ENCODE data around the gene IGFLR1. TPM values are rescaled to one million over a fixed set of nuclear protein-coding genes. Genes with fewer than 3 reads are reported as not detected.

Gene IGFLR1
- total RNA-seq, 5 donors from 2014 or later (not counting 1 experiment from before 2014, with no cell fraction given): 54.7 to 123 (median 98.1) TPM

DNA sequence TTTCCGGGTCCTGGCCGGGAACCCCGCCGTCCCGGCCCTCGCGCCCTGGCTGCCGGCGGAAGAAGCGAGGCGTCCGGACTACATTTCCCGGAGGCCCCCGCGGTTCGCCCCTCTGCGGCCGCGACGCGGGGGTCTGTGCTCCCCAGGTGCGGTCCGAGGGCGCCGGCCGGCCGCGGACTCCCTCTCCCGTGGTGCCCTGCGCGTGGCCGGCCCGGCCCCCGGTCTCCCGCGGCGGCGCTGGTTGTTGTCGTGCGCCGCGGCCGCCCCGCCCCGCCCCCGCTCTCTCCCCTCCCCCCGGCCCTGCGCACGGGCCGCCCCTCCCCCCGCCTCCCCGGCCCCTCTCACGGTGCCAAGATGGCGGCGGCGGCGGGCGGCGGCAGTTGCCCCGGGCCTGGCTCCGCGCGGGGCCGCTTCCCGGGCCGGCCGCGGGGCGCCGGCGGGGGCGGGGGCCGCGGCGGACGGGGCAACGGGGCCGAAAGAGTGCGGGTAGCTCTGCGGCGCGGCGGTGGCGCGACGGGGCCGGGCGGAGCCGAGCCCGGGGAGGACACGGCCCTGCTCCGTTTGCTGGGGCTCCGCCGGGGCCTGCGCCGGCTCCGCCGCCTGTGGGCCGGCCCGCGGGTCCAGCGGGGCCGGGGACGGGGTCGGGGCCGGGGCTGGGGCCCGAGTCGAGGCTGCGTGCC is 24.4 kb downstream of the IGFLR1 start, which contains the start of gene KMT2B:
TSS of gene KMT2B (plus strand) at position 339 of the 680 bp plus-strand sequence. CDS start at position 355, 16 bp downstream.
- Histone ChIP-seq H3K4me3 (ENCODE audit: control insufficient read depth in 1 of 2, extremely low read depth in 1 of 2, low read length in 1 of 2) (peak within 1 kb of the TSS; percentile 84 to 85), H3K4me1 (ENCODE audit: control insufficient read depth in 1 of 2, extremely low read depth in 1 of 2, insufficient read depth in 2 of 2, low read length in 2 of 2) (peaks cover 15 to 65% of the 10 kb centered on the region in 2 experiments), H3K9me3 (no peaks in the 10 kb centered on the region), H3K36me3 (ENCODE audit: control insufficient read depth in 2 of 2, extremely low read depth in 1 of 2, insufficient read depth in 1 of 2, low read length in 1 of 2) (peaks cover 16 to 23% of the 10 kb centered on the region in 2 donors), H3K27ac (ENCODE audit: low read length) (peak within 1 kb of the TSS; percentile 74), H3K27me3 (replicated peaks in 1 of 2; ENCODE audit: control insufficient read depth in 2 of 2, extremely low read depth in 1 of 2, insufficient read depth in 2 of 2, low read length in 1 of 2) (no peaks in the 10 kb centered on the region)
- under 1% methylated on average over 74 of the region's 109 CpGs for WGBS (ENCODE audit: insufficient coverage)
- ChIA-PET POLR2A (no interaction called here), CTCF (no interaction called here)
- Mint-ChIP-seq H3K4me3 (peak within 1 kb of the TSS; percentile 90 to 100 (median 91)), H3K27ac (peak within 1 kb of the TSS; percentile 94), H3K4me1 (peaks cover 56 to 65% (median 61%) of the 10 kb centered on the region in 3 donors), H3K9me3 (no peaks in the 10 kb centered on the region), H3K36me3 (peaks cover 18% of the 10 kb centered on the region), H3K27me3 (no peaks in the 10 kb centered on the region)
- peak in 2 of 35 experiments; percentile 15 to 16 for DNase-seq
- peak; percentile 50 to 58 (median 54) for ATAC-seq (replicated peaks in 1 of 4)

DNA sequence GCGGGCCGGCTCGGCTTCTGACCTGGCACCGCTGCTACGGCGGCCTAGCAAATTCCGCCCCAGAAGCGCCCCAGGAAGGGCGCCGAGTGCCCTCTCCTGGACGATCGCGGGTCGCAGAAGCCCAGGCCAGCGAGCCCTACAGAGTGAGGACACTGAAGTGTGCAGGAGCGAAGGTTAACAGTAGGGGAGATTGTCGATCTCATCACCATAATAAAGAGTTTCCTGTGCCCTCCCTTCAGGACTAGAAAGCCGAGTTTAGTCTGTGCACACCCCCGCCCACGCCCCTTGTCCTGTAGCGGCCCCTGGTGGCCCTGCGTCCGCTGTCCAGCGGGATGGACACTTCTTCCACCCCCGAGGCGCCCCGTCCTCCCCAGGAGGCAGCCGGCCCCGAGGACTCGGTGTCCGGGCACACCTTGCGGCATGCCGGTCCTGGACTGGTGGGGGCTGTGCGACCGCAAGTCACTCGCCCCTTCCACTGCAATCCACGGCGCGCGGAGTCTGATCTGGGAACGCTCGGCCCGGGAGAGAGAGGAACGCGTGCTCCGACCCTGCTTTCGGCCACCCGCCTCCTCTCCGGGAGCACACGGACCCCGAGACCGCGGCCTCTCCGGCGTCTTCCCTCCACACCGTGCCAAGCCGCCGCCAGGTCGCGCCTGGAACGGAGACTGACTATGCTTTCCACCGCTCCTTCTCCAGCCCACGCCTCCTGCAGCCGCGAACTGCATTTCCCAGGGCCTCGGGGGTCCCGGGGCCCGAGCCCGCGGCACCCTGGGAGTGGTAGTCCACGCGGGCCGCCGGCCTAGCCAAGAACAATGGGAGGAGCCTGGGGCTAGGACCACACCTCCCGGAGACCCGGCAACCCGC is 25.2 kb downstream of the IGFLR1 start:
- Histone ChIP-seq H3K4me3 (ENCODE audit: control insufficient read depth in 1 of 2, extremely low read depth in 1 of 2, low read length in 1 of 2) (peak overlapping the region; percentile 84 to 85), H3K4me1 (ENCODE audit: control insufficient read depth in 1 of 2, extremely low read depth in 1 of 2, insufficient read depth in 2 of 2, low read length in 2 of 2) (peaks cover 16 to 73% of the 10 kb centered on the region in 2 experiments), H3K9me3 (no peaks in the 10 kb centered on the region), H3K27ac (ENCODE audit: low read length) (peak overlapping the region; percentile 74), H3K36me3 (ENCODE audit: control insufficient read depth in 2 of 2, extremely low read depth in 1 of 2, insufficient read depth in 1 of 2, low read length in 1 of 2) (peaks cover 11 to 15% of the 10 kb centered on the region in 2 donors), H3K27me3 (replicated peaks in 1 of 2; ENCODE audit: control insufficient read depth in 2 of 2, extremely low read depth in 1 of 2, insufficient read depth in 2 of 2, low read length in 1 of 2) (no peaks in the 10 kb centered on the region)
- WGBS (ENCODE audit: insufficient coverage): under 1% methylated on average over 65 of the region's 77 CpGs
- DNase-seq (peak; percentile 89 to 99 (median 97)), ATAC-seq (replicated peaks in 1 of 4) (peak; percentile 83 to 88 (median 86))
- Mint-ChIP-seq H3K27ac (peak overlapping the region; percentile 94), H3K36me3 (peaks cover 11% of the 10 kb centered on the region), H3K9me3 (no peaks in the 10 kb centered on the region), H3K27me3 (no peaks in the 10 kb centered on the region), H3K4me3 (peak overlapping the region; percentile 90 to 100 (median 91)), H3K4me1 (peaks cover 61 to 68% (median 67%) of the 10 kb centered on the region in 3 donors)
- ChIA-PET CTCF (no interaction called here), POLR2A (no interaction called here)

DNA sequence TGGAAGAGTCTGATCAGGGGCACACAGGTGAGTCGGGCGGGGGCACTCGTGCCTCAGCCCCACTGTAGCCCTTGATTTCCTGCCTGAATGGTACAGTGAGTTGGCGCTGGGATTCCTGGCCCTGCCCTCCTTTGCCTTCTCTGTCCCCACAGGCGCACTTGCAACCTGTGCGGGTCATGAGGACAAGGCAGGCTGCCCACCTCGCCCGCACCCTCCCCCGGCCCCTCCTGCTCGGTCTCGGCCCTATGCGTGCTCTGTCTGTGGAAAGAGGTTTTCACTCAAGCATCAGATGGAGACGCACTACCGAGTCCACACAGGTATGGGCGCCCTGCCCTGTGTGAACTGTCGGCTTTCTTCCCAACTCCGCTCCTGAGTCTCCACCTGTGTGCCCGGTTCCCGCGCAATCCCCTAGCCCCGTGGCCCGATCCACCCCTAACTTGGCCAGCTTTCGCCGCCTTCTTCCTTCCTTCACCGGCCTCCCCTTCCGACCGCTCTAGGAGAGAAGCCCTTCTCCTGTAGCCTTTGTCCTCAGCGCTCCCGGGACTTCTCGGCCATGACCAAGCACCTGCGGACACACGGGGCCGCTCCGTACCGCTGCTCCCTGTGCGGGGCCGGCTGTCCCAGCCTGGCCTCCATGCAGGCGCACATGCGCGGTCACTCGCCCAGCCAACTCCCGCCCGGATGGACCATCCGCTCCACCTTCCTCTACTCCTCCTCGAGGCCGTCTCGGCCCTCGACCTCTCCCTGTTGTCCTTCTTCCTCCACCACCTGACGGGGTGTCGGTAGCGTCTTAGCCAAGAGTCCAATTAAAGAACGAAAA is 26.1 kb downstream of the IGFLR1 start:
- Histone ChIP-seq H3K9me3 (no peaks in the 10 kb centered on the region), H3K27me3 (replicated peaks in 1 of 2; ENCODE audit: control insufficient read depth in 2 of 2, extremely low read depth in 1 of 2, insufficient read depth in 2 of 2, low read length in 1 of 2) (no peaks in the 10 kb centered on the region), H3K4me3 (ENCODE audit: control insufficient read depth in 1 of 2, extremely low read depth in 1 of 2, low read length in 1 of 2) (peak overlapping the region; percentile 84 to 85), H3K4me1 (ENCODE audit: control insufficient read depth in 1 of 2, extremely low read depth in 1 of 2, insufficient read depth in 2 of 2, low read length in 2 of 2) (peaks cover 16 to 79% of the 10 kb centered on the region in 2 experiments), H3K36me3 (ENCODE audit: control insufficient read depth in 2 of 2, extremely low read depth in 1 of 2, insufficient read depth in 1 of 2, low read length in 1 of 2) (peaks cover 4 to 9% of the 10 kb centered on the region in 2 donors), H3K27ac (ENCODE audit: low read length) (peak overlapping the region; percentile 74)
- Mint-ChIP-seq H3K9me3 (no peaks in the 10 kb centered on the region), H3K27ac (peak overlapping the region; percentile 94), H3K27me3 (no peaks in the 10 kb centered on the region), H3K4me3 (peak overlapping the region; percentile 90 to 100 (median 91)), H3K4me1 (peaks cover 65 to 70% (median 66%) of the 10 kb centered on the region in 3 donors), H3K36me3 (peaks cover 7% of the 10 kb centered on the region)
- ATAC-seq (replicated peaks in 1 of 4) (no peak), DNase-seq (peak in 2 of 35 experiments; percentile 20 to 50)
- WGBS (ENCODE audit: insufficient coverage): 4% methylated on average over 49 of the region's 52 CpGs
- CTCF ChIA-PET: interaction anchor here in 1 of 2 donors (0.7 kb wide), 1 partner anchor 22 kb away, joined by 3 read pairs; no protein-coding TSS in a partner anchor
- POLR2A ChIA-PET: no interaction called here

DNA sequence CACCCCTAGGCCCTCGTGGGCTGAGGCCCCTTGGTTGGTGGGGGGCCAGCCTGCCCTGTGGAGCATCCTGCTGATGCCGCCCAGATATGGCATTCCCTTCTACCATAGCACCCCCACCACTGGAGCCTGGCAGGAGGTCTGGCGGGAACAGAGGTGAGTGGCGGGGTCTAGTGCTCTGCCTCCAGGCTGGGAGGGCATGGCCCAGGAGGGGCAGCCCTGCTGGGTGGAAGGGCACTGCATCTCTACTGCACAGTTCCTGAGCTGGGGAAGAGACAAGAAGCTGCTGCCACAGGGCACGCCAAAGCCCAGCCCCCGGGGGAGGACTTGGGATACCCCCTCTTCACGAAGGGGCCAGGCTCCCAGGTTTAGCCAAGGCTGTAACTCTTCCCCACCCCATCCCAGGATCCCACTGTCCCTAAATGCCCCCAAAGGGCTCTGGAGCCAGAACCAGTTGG is 26.9 kb downstream of the IGFLR1 start:
- Mint-ChIP-seq H3K4me3 (peak overlapping the region in 1 of 3 donors; percentile 100), H3K36me3 (peaks cover 7% of the 10 kb centered on the region), H3K4me1 (peaks cover 68 to 76% (median 72%) of the 10 kb centered on the region in 3 donors), H3K9me3 (no peaks in the 10 kb centered on the region), H3K27me3 (no peaks in the 10 kb centered on the region), H3K27ac (peak overlapping the region in 1 of 2 donors; percentile 94)
- H3K36me3 ChIP-seq (ENCODE audit: control insufficient read depth in 2 of 2, extremely low read depth in 1 of 2, insufficient read depth in 1 of 2, low read length in 1 of 2): peaks cover 0 to 4% of the 10 kb centered on the region in 2 donors
- no peaks in the 10 kb centered on the region for H3K27me3 ChIP-seq (replicated peaks in 1 of 2; ENCODE audit: control insufficient read depth in 2 of 2, extremely low read depth in 1 of 2, insufficient read depth in 2 of 2, low read length in 1 of 2)
- H3K27ac ChIP-seq (ENCODE audit: low read length): peak overlapping the region; percentile 74
- H3K9me3 ChIP-seq: no peaks in the 10 kb centered on the region
- DNase-seq (no peak), ATAC-seq (replicated peaks in 1 of 4) (no peak)
- POLR2A ChIA-PET: no interaction called here
- CTCF ChIA-PET: interaction anchor here in 1 of 2 donors (0.7 kb wide), 1 partner anchor 21 kb away, joined by 3 read pairs; no protein-coding TSS in a partner anchor
- WGBS (ENCODE audit: insufficient coverage): 76% methylated on average over 3 of the region's 7 CpGs
- H3K4me1 ChIP-seq (ENCODE audit: control insufficient read depth in 1 of 2, extremely low read depth in 1 of 2, insufficient read depth in 2 of 2, low read length in 2 of 2): peaks cover 16 to 88% of the 10 kb centered on the region in 2 experiments
- no peak overlapping the region for H3K4me3 ChIP-seq (ENCODE audit: control insufficient read depth in 1 of 2, extremely low read depth in 1 of 2, low read length in 1 of 2)

DNA sequence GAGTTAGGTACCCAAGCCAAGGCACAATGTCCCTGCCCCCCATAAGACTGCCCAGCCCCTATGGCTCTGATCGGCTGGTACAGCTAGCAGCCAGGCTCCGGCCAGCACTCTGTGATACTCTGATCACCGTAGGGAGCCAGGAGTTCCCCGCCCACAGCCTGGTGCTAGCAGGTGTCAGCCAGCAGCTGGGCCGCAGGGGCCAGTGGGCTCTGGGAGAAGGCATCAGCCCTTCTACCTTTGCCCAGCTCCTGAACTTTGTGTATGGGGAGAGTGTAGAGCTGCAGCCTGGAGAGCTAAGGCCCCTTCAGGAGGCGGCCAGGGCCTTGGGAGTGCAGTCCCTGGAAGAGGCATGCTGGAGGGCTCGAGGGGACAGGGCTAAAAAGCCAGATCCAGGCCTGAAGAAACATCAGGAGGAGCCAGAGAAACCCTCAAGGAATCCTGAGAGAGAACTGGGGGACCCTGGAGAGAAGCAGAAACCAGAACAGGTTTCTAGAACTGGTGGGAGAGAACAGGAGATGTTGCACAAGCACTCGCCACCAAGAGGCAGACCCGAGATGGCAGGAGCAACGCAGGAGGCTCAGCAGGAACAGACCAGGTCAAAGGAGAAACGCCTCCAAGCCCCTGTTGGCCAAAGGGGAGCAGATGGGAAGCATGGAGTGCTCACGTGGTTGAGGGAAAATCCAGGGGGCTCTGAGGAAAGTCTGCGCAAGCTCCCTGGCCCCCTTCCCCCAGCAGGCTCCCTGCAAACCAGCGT is 27.5 kb downstream of the IGFLR1 start:
- 49% methylated on average over 11 of the region's 14 CpGs for WGBS (ENCODE audit: insufficient coverage)
- Histone ChIP-seq H3K4me3 (ENCODE audit: control insufficient read depth in 1 of 2, extremely low read depth in 1 of 2, low read length in 1 of 2) (no peak overlapping the region), H3K36me3 (ENCODE audit: control insufficient read depth in 2 of 2, extremely low read depth in 1 of 2, insufficient read depth in 1 of 2, low read length in 1 of 2) (no peaks in the 10 kb centered on the region), H3K27me3 (replicated peaks in 1 of 2; ENCODE audit: control insufficient read depth in 2 of 2, extremely low read depth in 1 of 2, insufficient read depth in 2 of 2, low read length in 1 of 2) (no peaks in the 10 kb centered on the region), H3K9me3 (no peaks in the 10 kb centered on the region), H3K27ac (ENCODE audit: low read length) (peak overlapping the region; percentile 28), H3K4me1 (ENCODE audit: control insufficient read depth in 1 of 2, extremely low read depth in 1 of 2, insufficient read depth in 2 of 2, low read length in 2 of 2) (peaks cover 16 to 86% of the 10 kb centered on the region in 2 experiments)
- POLR2A ChIA-PET: no interaction called here
- DNase-seq (no peak), ATAC-seq (replicated peaks in 1 of 4) (no peak)
- Mint-ChIP-seq H3K9me3 (no peaks in the 10 kb centered on the region), H3K4me1 (peaks cover 63 to 74% (median 71%) of the 10 kb centered on the region in 3 donors), H3K27ac (peak overlapping the region; percentile 85 to 94), H3K4me3 (peak overlapping the region; percentile 29 to 100 (median 58)), H3K27me3 (no peaks in the 10 kb centered on the region), H3K36me3 (peaks cover 3% of the 10 kb centered on the region)
- CTCF ChIA-PET: interaction anchor here in 1 of 2 donors (1.0 kb wide), 2 partner anchors 12 to 33 kb away, joined by 3 read pairs; partner anchors contain the start of gene LIN37

Data from T-cell (primary cell).